PC-3 (cell line): ENCODE results near the gene IDI2.

Experiments used
- EZH2 ChIP-seq: fragments of 300-600 bp; sonication (generic); IDR thresholded peaks from one replicate; pipeline ENCODE4 v1.6.1; 2017; ENCODE audit warnings: antibody characterized with exemption, mild to moderate bottlenecking, low read length; ENCODE audit not compliant: unreplicated experiment
- EZH2phosphoT487 ChIP-seq: fragments of 300-600 bp; sonication (generic); IDR thresholded peaks from 2 replicates; pipeline ENCODE4 v1.6.1; 2018; ENCODE audit warnings: mild to moderate bottlenecking, antibody characterized with exemption, low read length, borderline replicate concordance
- TF ChIP-seq, protein P1 (sequence below): fragments of 300-600 bp; sonication (generic); conservative IDR thresholded peaks from 2 replicates; pipeline ENCODE4 v1.5.1; 2017; ENCODE audit warnings: antibody characterized with exemption, low read depth, mild to moderate bottlenecking, low read length

DNA sequence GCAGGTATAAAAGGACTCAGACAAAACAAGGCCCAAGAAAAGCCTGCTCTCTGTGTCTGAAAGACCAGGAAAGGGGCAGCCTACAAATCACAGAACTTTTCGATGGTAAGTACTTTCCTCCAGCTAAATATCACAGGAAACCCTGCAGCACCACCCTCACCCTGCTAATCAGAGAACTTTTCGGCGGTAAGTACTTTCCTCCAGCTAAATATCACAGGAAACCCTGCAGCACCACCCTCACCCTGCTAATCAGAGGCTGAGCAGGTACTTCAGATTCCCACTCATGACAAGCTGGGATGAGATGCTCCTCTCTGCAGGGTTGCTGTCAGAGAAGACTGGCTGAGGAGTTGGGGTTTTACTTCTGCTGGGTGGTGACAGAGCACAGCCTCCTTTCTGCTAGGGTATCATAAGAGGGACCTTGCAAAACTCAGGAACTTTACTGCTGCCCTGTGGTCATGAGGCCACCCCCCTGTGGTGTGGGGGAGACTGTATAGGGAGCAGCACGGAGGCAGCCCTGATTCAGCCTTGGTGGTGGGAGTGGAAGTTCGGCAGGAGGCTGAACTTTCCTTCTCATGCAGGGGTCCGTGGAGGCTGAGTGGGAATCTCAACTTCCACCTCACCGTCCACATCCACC, 37.7 kb upstream of the IDI2 start:
- TF ChIP-seq, protein P1, sequence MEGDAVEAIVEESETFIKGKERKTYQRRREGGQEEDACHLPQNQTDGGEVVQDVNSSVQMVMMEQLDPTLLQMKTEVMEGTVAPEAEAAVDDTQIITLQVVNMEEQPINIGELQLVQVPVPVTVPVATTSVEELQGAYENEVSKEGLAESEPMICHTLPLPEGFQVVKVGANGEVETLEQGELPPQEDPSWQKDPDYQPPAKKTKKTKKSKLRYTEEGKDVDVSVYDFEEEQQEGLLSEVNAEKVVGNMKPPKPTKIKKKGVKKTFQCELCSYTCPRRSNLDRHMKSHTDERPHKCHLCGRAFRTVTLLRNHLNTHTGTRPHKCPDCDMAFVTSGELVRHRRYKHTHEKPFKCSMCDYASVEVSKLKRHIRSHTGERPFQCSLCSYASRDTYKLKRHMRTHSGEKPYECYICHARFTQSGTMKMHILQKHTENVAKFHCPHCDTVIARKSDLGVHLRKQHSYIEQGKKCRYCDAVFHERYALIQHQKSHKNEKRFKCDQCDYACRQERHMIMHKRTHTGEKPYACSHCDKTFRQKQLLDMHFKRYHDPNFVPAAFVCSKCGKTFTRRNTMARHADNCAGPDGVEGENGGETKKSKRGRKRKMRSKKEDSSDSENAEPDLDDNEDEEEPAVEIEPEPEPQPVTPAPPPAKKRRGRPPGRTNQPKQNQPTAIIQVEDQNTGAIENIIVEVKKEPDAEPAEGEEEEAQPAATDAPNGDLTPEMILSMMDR: no peak
- no peak for TF ChIP-seq EZH2
- TF ChIP-seq EZH2phosphoT487: no peak
